ENCODE results near the gene ARID1B.

- TF ChIP-seq CTCF (IDR thresholded peaks at IDR 0.05) (no peak), POLR2A (IDR thresholded peaks at IDR 0.05) (no peak)
Observed at GRCh38 chr6:157200611-157201010, 423.4 kb downstream of the ARID1B start.

All from adrenal gland (tissue), 5 donors.